GM12878 (cell line): ENCODE data around the gene CAMKMT. TPM values are rescaled to one million over a fixed set of nuclear protein-coding genes. Genes with fewer than 3 reads are reported as not detected.

Experiments
- ATAC-seq: fragments of 200-7000 bp; cut with Tn5 transposase; 3 replicates; pipeline ENCODE4 v1.9.1; 2020; ENCODE audit warnings: mild to moderate bottlenecking, moderate library complexity
- BruUV-seq: library from RNA; stranded (reverse); fragments of 400-500 nt; replicated peaks from 2 replicates; lab custom pipeline; 2021; lab: Mats Ljungman, UMichigan
- CTCF ChIA-PET: fragments of 300-600 bp; sonication (Branson Sonifier 250); formaldehyde crosslinking; extraction: SDS; loops from one replicate; lab custom pipeline; 2021; ENCODE audit warnings: inconsistent platforms; lab: Yijun Ruan, JAX
- POLR2A ChIA-PET: fragments of 350-600 bp; formaldehyde crosslinking; extraction: SDS; loops from one replicate; lab custom pipeline; 2021; ENCODE audit warnings: inconsistent platforms; lab: Charles Lee
- RAD21 ChIA-PET: fragments of 300-600 bp; sonication (Branson Sonifier 250); formaldehyde crosslinking; loops from one replicate; lab custom pipeline; 2023; ENCODE audit warnings: antibody characterized with exemption; ENCODE audit not compliant: unreplicated experiment; lab: Charles Lee
- SMC1A ChIA-PET: fragments of 300-600 bp; sonication (Branson Sonifier 250); formaldehyde crosslinking; loops from one replicate; lab custom pipeline; 2023; ENCODE audit not compliant: unreplicated experiment, uncharacterized antibody; lab: Charles Lee
- DNase-seq: peaks from one replicate; pipeline ENCODE4 v3.0.0-alpha.2; 2011; ENCODE audit warnings: low read depth, low spot score
- FAIRE-seq: peaks from 3 replicates; lab custom pipeline; 2011; peaks lifted over from hg19 to GRCh38; lab: Jason Lieb, UNC
- H2AFZ ChIP-seq: 2 replicates; pipeline ENCODE4 v1.6.0; 2011; ENCODE audit warnings: low read depth, low read length, control low read depth; ENCODE audit not compliant: control insufficient read depth
- H3K27ac ChIP-seq: 2 replicates; pipeline ENCODE4 v1.5.1; 2011; ENCODE audit warnings: control low read depth; ENCODE audit not compliant: control insufficient read depth, insufficient read depth
- H3K27me3 ChIP-seq, 2 experiments: replicated peaks in 1 of 2; 2 replicates each; pipeline versions ENCODE4 v1.6.0 to v1.6.1; 2011; ENCODE audit warnings: low read length in 1 of 2; ENCODE audit not compliant: control insufficient read depth in 2 of 2, insufficient read depth in 2 of 2
- H3K36me3 ChIP-seq, 2 experiments: 2 replicates each; pipeline ENCODE4 v1.5.1; 2011; ENCODE audit warnings: low read length in 1 of 2; ENCODE audit not compliant: control insufficient read depth in 2 of 2, insufficient read depth in 2 of 2
- H3K4me1 ChIP-seq: 2 replicates; pipeline ENCODE4 v1.6.1; 2011; ENCODE audit warnings: mild to moderate bottlenecking, low read length, moderate library complexity, mixed read lengths; ENCODE audit not compliant: control insufficient read depth, insufficient read depth
- H3K4me2 ChIP-seq: 2 replicates; pipeline ENCODE4 v1.6.0; 2011; ENCODE audit warnings: control low read depth; ENCODE audit not compliant: control insufficient read depth, insufficient read depth
- H3K4me3 ChIP-seq: fragments of 200-600 bp; sonication (generic); 2 replicates; pipeline ENCODE4 v1.5.1; 2016
- H3K79me2 ChIP-seq: 2 replicates; pipeline ENCODE4 v1.6.0; 2011; ENCODE audit warnings: low read length; ENCODE audit not compliant: control insufficient read depth, insufficient read depth
- H3K9ac ChIP-seq: 2 replicates; pipeline ENCODE4 v1.8.0; 2011; ENCODE audit warnings: low read length, control low read depth, mixed read lengths; ENCODE audit not compliant: control insufficient read depth, insufficient read depth
- H3K9me3 ChIP-seq: replicated peaks from 3 replicates; pipeline ENCODE4 v1.5.1; 2011; ENCODE audit warnings: mild to moderate bottlenecking, low read length; ENCODE audit not compliant: control insufficient read depth, insufficient read depth
- H4K20me1 ChIP-seq: 2 replicates; pipeline ENCODE4 v1.6.0; 2011; ENCODE audit not compliant: control insufficient read depth, insufficient read depth
- GABPA ChIP-seq: IDR thresholded peaks from 2 replicates; pipeline ENCODE4 v1.6.1; 2014; ENCODE audit warnings: antibody characterized with exemption, low read depth, mild to moderate bottlenecking, inconsistent platforms
- JUNB ChIP-seq: IDR thresholded peaks from 2 replicates; pipeline ENCODE4 v1.6.1; 2016; ENCODE audit warnings: antibody characterized with exemption, mild to moderate bottlenecking
- KAT2A ChIP-seq: conservative IDR thresholded peaks from 2 replicates; pipeline ENCODE4 v1.6.1; 2011; ENCODE audit warnings: low read depth, low read length; ENCODE audit not compliant: control insufficient read depth
- PML ChIP-seq: IDR thresholded peaks from 2 replicates; pipeline ENCODE4 v1.6.1; 2012; ENCODE audit warnings: low read length, inconsistent platforms
- SREBF1 ChIP-seq: IDR thresholded peaks from 2 replicates; pipeline ENCODE4 v1.6.1; 2012; ENCODE audit warnings: mild to moderate bottlenecking, low read length
- TARDBP ChIP-seq: IDR thresholded peaks from 2 replicates; pipeline ENCODE4 v1.6.1; 2016; ENCODE audit warnings: borderline replicate concordance
- ZNF207 ChIP-seq: fragments of 450-650 bp; IDR thresholded peaks from 2 replicates; pipeline ENCODE4 v1.6.1; 2014; ENCODE audit warnings: antibody characterized with exemption, mild to moderate bottlenecking, borderline replicate concordance
- ZNF24 ChIP-seq: fragments of 450-650 bp; IDR thresholded peaks from 2 replicates; pipeline ENCODE4 v1.6.1; 2017; ENCODE audit warnings: antibody characterized with exemption, mild to moderate bottlenecking
- ZNF622 ChIP-seq: fragments of 450-650 bp; IDR thresholded peaks from 2 replicates; pipeline ENCODE4 v1.6.1; 2017; ENCODE audit warnings: mild to moderate bottlenecking, inconsistent platforms
- WGBS: methylation state at CpG from one replicate; pipeline ENCODE4 v1.1.6; 2016; ENCODE audit warnings: low lambda C conversion rate; ENCODE audit not compliant: insufficient replicate concordance, insufficient coverage; ENCODE audit errors: missing lambda C conversion rate; 5-methylcytosine and 5-hydroxymethylcytosine counted together
- in situ Hi-C: fragments of 300-500 bp; cut with MboI; formaldehyde crosslinking; loops from 9 replicates; pipeline ENCODE4 v1.14.3; 2018; ENCODE audit warnings: mixed read lengths
- intact Hi-C: fragments of 100-400 bp; cut with micrococcal nuclease; formaldehyde crosslinking; loops from one replicate; pipeline ENCODE4 v1.14.2; 2022; ENCODE audit not compliant: unreplicated experiment
- polyA plus RNA-seq, 11 experiments: library from polyadenylated mRNA; depleted of rRNA in 4 of 11; unstranded in 6 of 11; stranded (reverse) in 5 of 11; fragments of >200 nt; fragmentation: Nextera tagmentation in 4 of 11; fragmentation: Illumina TruSeq in 1 of 11; extraction: Ambion mirVana in 4 of 11; extraction: Trizol in 1 of 11; gene quantifications; 1 replicate in 1 of 11; 2 replicates in 10 of 11; pipeline versions ENCODE4 v1.2.1 to v1.2.3, GENCODE V29; 2011 to 2016; ENCODE audit warnings: inconsistent platforms in 2 of 11, missing spikeins in 2 of 11, low read depth in 1 of 11
- total RNA-seq, 4 experiments: library from RNA; depleted of rRNA in 3 of 4; stranded (reverse); fragments of >200 nt in 3 of 4; fragmentation: Illumina TruSeq in 1 of 4; extraction: Trizol in 1 of 4; gene quantifications; 2 replicates each; pipeline versions ENCODE4 v1.2.1 to v1.2.3, GENCODE V29; 2013 to 2021
- TF ChIP-seq, protein P1 (sequence below): fragments of 450-650 bp; IDR thresholded peaks from 2 replicates; pipeline ENCODE4 v1.6.1; 2016; ENCODE audit warnings: mild to moderate bottlenecking
- TF ChIP-seq, protein P2 (sequence below): IDR thresholded peaks from 2 replicates; pipeline ENCODE4 v1.6.1; 2012; ENCODE audit warnings: low read depth, low read length, improper control_type of control experiment
- TF ChIP-seq, protein P3 (sequence below): IDR thresholded peaks from 2 replicates; pipeline ENCODE4 v1.6.1; 2011; ENCODE audit warnings: low read depth, mild to moderate bottlenecking, low read length, moderate library complexity, borderline replicate concordance; ENCODE audit errors: extremely low read depth

Gene CAMKMT
- total and polyA plus RNA-seq, 10 of the 15 experiments (the other 5 are each of a cell fraction or from before 2014, with no cell fraction given): 2.7 to 16.0 (median 11.8) TPM

DNA sequence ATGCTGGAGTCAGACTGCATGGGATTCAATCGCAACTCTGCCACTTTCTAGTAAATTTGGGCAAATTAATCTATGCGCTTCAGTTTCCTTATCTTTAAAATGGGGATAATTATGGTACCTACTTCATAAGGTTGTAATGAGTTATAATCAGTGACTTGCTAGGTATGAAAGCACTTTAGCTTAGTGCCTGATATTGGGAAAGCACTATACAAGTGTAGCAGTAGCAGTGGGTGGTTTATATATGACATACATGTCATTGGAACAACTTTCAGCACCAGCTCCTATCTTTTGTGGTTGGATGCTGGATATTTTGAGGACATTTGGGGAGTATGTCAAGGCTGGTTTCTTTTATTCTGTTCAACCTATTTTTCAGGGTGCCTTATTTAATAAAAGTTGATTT, 277.7 kb downstream of the CAMKMT start:
- H4K20me1 ChIP-seq: no peaks in the 10 kb centered on the region
- intact Hi-C loops (no loop called here), in situ Hi-C loops (no loop called here)
- H3K9ac ChIP-seq: no peak overlapping the region
- H2AFZ ChIP-seq: no peak overlapping the region
- no peak overlapping the region for H3K4me2 ChIP-seq
- H3K79me2 ChIP-seq: no peaks in the 10 kb centered on the region
- ChIA-PET CTCF (interaction anchor here (0.7 to 2.1 kb wide), 7 partner anchors 9 to 160 kb away, joined by 3 to 11 read pairs (median 5); no protein-coding TSS in a partner anchor), POLR2A (interaction anchor here (0.6 to 1.0 kb wide), 3 partner anchors 9 to 130 kb away, joined by 3 read pairs; no protein-coding TSS in a partner anchor), RAD21 (interaction anchor here (0.6 to 1.7 kb wide), 7 partner anchors 15 to 160 kb away, joined by 3 to 5 read pairs (median 3); no protein-coding TSS in a partner anchor), SMC1A (interaction anchor here (0.7 to 2.9 kb wide), 11 partner anchors 13 to 79 kb away, joined by 3 to 11 read pairs (median 4); no protein-coding TSS in a partner anchor)
- H3K4me3 ChIP-seq: no peak overlapping the region
- 100% methylated on average over 2 of the region's 2 CpGs for WGBS
- H3K36me3 ChIP-seq: no peaks in the 10 kb centered on the region
- no peak overlapping the region for H3K27ac ChIP-seq
- ATAC-seq (no peak), FAIRE-seq (no peak), DNase-seq (no peak)
- no peaks in the 10 kb centered on the region; the same call in 2 of the 3 replicates for H3K9me3 ChIP-seq
- H3K27me3 ChIP-seq: no peaks in the 10 kb centered on the region
- TF ChIP-seq, protein P1, sequence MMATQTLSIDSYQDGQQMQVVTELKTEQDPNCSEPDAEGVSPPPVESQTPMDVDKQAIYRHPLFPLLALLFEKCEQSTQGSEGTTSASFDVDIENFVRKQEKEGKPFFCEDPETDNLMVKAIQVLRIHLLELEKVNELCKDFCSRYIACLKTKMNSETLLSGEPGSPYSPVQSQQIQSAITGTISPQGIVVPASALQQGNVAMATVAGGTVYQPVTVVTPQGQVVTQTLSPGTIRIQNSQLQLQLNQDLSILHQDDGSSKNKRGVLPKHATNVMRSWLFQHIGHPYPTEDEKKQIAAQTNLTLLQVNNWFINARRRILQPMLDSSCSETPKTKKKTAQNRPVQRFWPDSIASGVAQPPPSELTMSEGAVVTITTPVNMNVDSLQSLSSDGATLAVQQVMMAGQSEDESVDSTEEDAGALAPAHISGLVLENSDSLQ: no peak
- TF ChIP-seq TARDBP: no peak
- no peak for TF ChIP-seq PML
- no peak for TF ChIP-seq ZNF24
- no peak for TF ChIP-seq KAT2A
- no peak for TF ChIP-seq JUNB
- TF ChIP-seq ZNF207: no peak
- TF ChIP-seq GABPA: no peak
- TF ChIP-seq, protein P2, sequence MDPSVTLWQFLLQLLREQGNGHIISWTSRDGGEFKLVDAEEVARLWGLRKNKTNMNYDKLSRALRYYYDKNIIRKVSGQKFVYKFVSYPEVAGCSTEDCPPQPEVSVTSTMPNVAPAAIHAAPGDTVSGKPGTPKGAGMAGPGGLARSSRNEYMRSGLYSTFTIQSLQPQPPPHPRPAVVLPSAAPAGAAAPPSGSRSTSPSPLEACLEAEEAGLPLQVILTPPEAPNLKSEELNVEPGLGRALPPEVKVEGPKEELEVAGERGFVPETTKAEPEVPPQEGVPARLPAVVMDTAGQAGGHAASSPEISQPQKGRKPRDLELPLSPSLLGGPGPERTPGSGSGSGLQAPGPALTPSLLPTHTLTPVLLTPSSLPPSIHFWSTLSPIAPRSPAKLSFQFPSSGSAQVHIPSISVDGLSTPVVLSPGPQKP: no peak
- TF ChIP-seq, protein P3, sequence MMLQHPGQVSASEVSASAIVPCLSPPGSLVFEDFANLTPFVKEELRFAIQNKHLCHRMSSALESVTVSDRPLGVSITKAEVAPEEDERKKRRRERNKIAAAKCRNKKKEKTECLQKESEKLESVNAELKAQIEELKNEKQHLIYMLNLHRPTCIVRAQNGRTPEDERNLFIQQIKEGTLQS: no peak
- TF ChIP-seq ZNF622: no peak
- no peak for TF ChIP-seq SREBF1
- H3K4me1 ChIP-seq: no peaks in the 10 kb centered on the region
- no TSS peak for BruUV-seq
